Effector memory CD8-positive, alpha-beta T cell (primary cell): Measurements from ENCODE around the gene RGS6.
"Not testable (repeated sequence)": the region's sequence is repeated elsewhere in the genome, so short reads cannot be mapped to it uniquely, and the experiment has no call there.

ENCODE experiments used
- ATAC-seq: fragments of 150-1000 bp; cut with Tn5 transposase; replicated peaks from 2 replicates; pipeline ENCODE4 v1.10.0; 2021; ENCODE audit warnings: mild to moderate bottlenecking, moderate library complexity
- DNase-seq, 3 experiments: peaks; one replicate each; pipeline ENCODE4 v3.0.0; 2021
- H3K27ac Mint-ChIP-seq, 2 donors: one replicate each; pipeline ENCODE4 v1.8.0; 2022; ENCODE audit warnings: mild to moderate bottlenecking in 2 of 2, mixed read lengths in 2 of 2, moderate library complexity in 2 of 2
- H3K27me3 Mint-ChIP-seq, 2 donors: one replicate each; pipeline ENCODE4 v1.8.0; 2022; ENCODE audit warnings: mixed read lengths in 2 of 2
- H3K36me3 Mint-ChIP-seq: one replicate; pipeline ENCODE4 v1.8.0; 2022; ENCODE audit warnings: mild to moderate bottlenecking, moderate library complexity, mixed read lengths; ENCODE audit not compliant: insufficient read depth
- H3K4me1 Mint-ChIP-seq, 2 donors: one replicate each; pipeline ENCODE4 v1.8.0; 2022; ENCODE audit warnings: low read depth in 2 of 2, mixed read lengths in 2 of 2
- H3K4me3 Mint-ChIP-seq, 2 donors: one replicate each; pipeline ENCODE4 v1.8.0; 2022; ENCODE audit warnings: mild to moderate bottlenecking in 2 of 2, mixed read lengths in 2 of 2, moderate library complexity in 2 of 2
- H3K9me3 Mint-ChIP-seq, 2 donors: one replicate each; pipeline ENCODE4 v1.8.0; 2022; ENCODE audit warnings: mixed read lengths in 2 of 2

Gene RGS6

GRCh38 chr14:72454388-72455160 is 522.3 kb downstream of the RGS6 start:
- no peak for DNase-seq
- Mint-ChIP-seq H3K4me1 (peaks cover 27 to 28% of the 10 kb centered on the region in 2 donors), H3K36me3 (peaks cover 7% of the 10 kb centered on the region), H3K9me3 (no peaks in the 10 kb centered on the region), H3K4me3 (no peak overlapping the region), H3K27me3 (no peaks in the 10 kb centered on the region), H3K27ac (no peak overlapping the region)
- ATAC-seq, result no peak

- H3K27me3 Mint-ChIP-seq, result no peaks in the 10 kb centered on the region
These were observed 525.4 kb downstream of the RGS6 start for GRCh38 chr14:72457641-72458040.

GRCh38 chr14:72462056-72462455 is 529.8 kb downstream of the RGS6 start:
- peaks cover 0 to 9% of the 10 kb centered on the region in 2 donors for H3K27me3 Mint-ChIP-seq
- no peak overlapping the region for H3K27ac Mint-ChIP-seq
- no peaks in the 10 kb centered on the region for H3K36me3 Mint-ChIP-seq
- H3K9me3 Mint-ChIP-seq, result peaks cover 3 to 8% of the 10 kb centered on the region in 2 donors
- no peak for ATAC-seq
- peaks cover 0 to 2% of the 10 kb centered on the region in 2 donors for H3K4me1 Mint-ChIP-seq
- DNase-seq, result no peak
- H3K4me3 Mint-ChIP-seq, result no peak overlapping the region

More at GRCh38 chr14:72457641-72458040, 525.4 kb downstream of the RGS6 start:
- DNase-seq, result no peak
- no peaks in the 10 kb centered on the region for H3K36me3 Mint-ChIP-seq
- H3K4me1 Mint-ChIP-seq, result peaks cover 5 to 6% of the 10 kb centered on the region in 2 donors
- no peak overlapping the region for H3K4me3 Mint-ChIP-seq
- H3K9me3 Mint-ChIP-seq, result no peaks in the 10 kb centered on the region
- H3K27ac Mint-ChIP-seq, result no peak overlapping the region
- no peak for ATAC-seq

GRCh38 chr14:72463291-72463866 is 531.1 kb downstream of the RGS6 start:
- Mint-ChIP-seq H3K9me3 (peaks cover 3 to 8% of the 10 kb centered on the region in 2 donors), H3K27me3 (peaks cover 0 to 9% of the 10 kb centered on the region in 2 donors), H3K27ac (no peak overlapping the region), H3K4me1 (peaks cover 0 to 2% of the 10 kb centered on the region in 2 donors), H3K36me3 (no peaks in the 10 kb centered on the region), H3K4me3 (no peak overlapping the region)
- ATAC-seq (no peak), DNase-seq (no peak)

- Mint-ChIP-seq H3K27ac (no peak overlapping the region), H3K9me3 (peaks cover 3 to 8% of the 10 kb centered on the region in 2 donors), H3K36me3 (no peaks in the 10 kb centered on the region), H3K4me3 (no peak overlapping the region), H3K27me3 (peaks cover 0 to 9% of the 10 kb centered on the region in 2 donors), H3K4me1 (peaks cover 0 to 2% of the 10 kb centered on the region in 2 donors)
- DNase-seq (no peak), ATAC-seq (no peak)
These were observed 532.0 kb downstream of the RGS6 start for GRCh38 chr14:72464226-72464625.

- DNase-seq (no peak), ATAC-seq (no peak)
- no peak overlapping the region for H3K4me3 Mint-ChIP-seq
- H3K27me3 Mint-ChIP-seq, result peaks cover 4 to 9% of the 10 kb centered on the region in 2 donors
- peaks cover 3 to 8% of the 10 kb centered on the region in 2 donors for H3K9me3 Mint-ChIP-seq
- peaks cover 0 to 2% of the 10 kb centered on the region in 2 donors for H3K4me1 Mint-ChIP-seq
- no peak overlapping the region for H3K27ac Mint-ChIP-seq
- H3K36me3 Mint-ChIP-seq, result no peaks in the 10 kb centered on the region
These were observed 534.1 kb downstream of the RGS6 start for GRCh38 chr14:72466325-72466724.

- H3K27me3 Mint-ChIP-seq, result peaks cover 0 to 4% of the 10 kb centered on the region in 2 donors
- peaks cover 3 to 6% of the 10 kb centered on the region in 2 donors for H3K4me1 Mint-ChIP-seq
- no peak for DNase-seq
- H3K9me3 Mint-ChIP-seq, result no peaks in the 10 kb centered on the region
- H3K27ac Mint-ChIP-seq, result no peak overlapping the region
- H3K36me3 Mint-ChIP-seq, result no peaks in the 10 kb centered on the region
- H3K4me3 Mint-ChIP-seq, result no peak overlapping the region
- no peak for ATAC-seq
These were observed 539.1 kb downstream of the RGS6 start for GRCh38 chr14:72471346-72471745.

- H3K36me3 Mint-ChIP-seq, result no peaks in the 10 kb centered on the region
- ATAC-seq, result no peak
- H3K4me1 Mint-ChIP-seq, result peaks cover 15 to 21% of the 10 kb centered on the region in 2 donors
These were observed 540.6 kb downstream of the RGS6 start for GRCh38 chr14:72472845-72473244.

GRCh38 chr14:72476657-72477499 is 544.6 kb downstream of the RGS6 start:
- peak; percentile 13 to 18 (median 17) for DNase-seq
- peak overlapping the region; percentile 86 to 93 for H3K27ac Mint-ChIP-seq
- peaks cover 31 to 32% of the 10 kb centered on the region in 2 donors for H3K4me1 Mint-ChIP-seq
- peak; percentile 93 for ATAC-seq
- peak overlapping the region; percentile 69 to 70 for H3K4me3 Mint-ChIP-seq
- peaks cover 0 to 4% of the 10 kb centered on the region in 2 donors for H3K27me3 Mint-ChIP-seq
- H3K36me3 Mint-ChIP-seq, result no peaks in the 10 kb centered on the region
- no peaks in the 10 kb centered on the region for H3K9me3 Mint-ChIP-seq

More at GRCh38 chr14:72472845-72473244, 540.6 kb downstream of the RGS6 start:
- Mint-ChIP-seq H3K4me3 (no peak overlapping the region), H3K27ac (no peak overlapping the region), H3K9me3 (no peaks in the 10 kb centered on the region), H3K27me3 (peaks cover 0 to 4% of the 10 kb centered on the region in 2 donors)
- DNase-seq, result no peak

GRCh38 chr14:72477578-72477977 is 545.3 kb downstream of the RGS6 start:
- not testable (repeated sequence) for ATAC-seq, DNase-seq, H3K9me3 Mint-ChIP-seq, H3K36me3 Mint-ChIP-seq, H3K27me3 Mint-ChIP-seq
- Mint-ChIP-seq H3K4me3 (peak overlapping the region; percentile 69 to 70), H3K27ac (peak overlapping the region; percentile 86 to 93), H3K4me1 (peaks cover 31 to 32% of the 10 kb centered on the region in 2 donors)

GRCh38 chr14:72478471-72478893 is 546.3 kb downstream of the RGS6 start:
- no peak overlapping the region for H3K4me3 Mint-ChIP-seq

GRCh38 chr14:72479461-72479931 is 547.3 kb downstream of the RGS6 start:
- H3K9me3 Mint-ChIP-seq, result peaks cover 0 to 7% of the 10 kb centered on the region in 2 donors
- no peak overlapping the region for H3K4me3 Mint-ChIP-seq
- H3K36me3 Mint-ChIP-seq, result no peaks in the 10 kb centered on the region
- H3K4me1 Mint-ChIP-seq, result peaks cover 31 to 32% of the 10 kb centered on the region in 2 donors
- DNase-seq, result no peak
- ATAC-seq, result no peak
- peak overlapping the region in 1 of 2 donors; percentile 73 for H3K27ac Mint-ChIP-seq
- H3K27me3 Mint-ChIP-seq, result peaks cover 0 to 4% of the 10 kb centered on the region in 2 donors

More at GRCh38 chr14:72478471-72478893, 546.3 kb downstream of the RGS6 start:
- ATAC-seq (no peak), DNase-seq (no peak)
- peaks cover 31 to 32% of the 10 kb centered on the region in 2 donors for H3K4me1 Mint-ChIP-seq
- no peaks in the 10 kb centered on the region for H3K36me3 Mint-ChIP-seq
- peaks cover 0 to 7% of the 10 kb centered on the region in 2 donors for H3K9me3 Mint-ChIP-seq
- H3K27me3 Mint-ChIP-seq, result peaks cover 0 to 4% of the 10 kb centered on the region in 2 donors
- no peak overlapping the region for H3K27ac Mint-ChIP-seq
